Islet of Langerhans (tissue), 1 donor: ENCODE data around the gene ARHGEF38.
"Not testable (repeated sequence)": the region's sequence is repeated elsewhere in the genome, so short reads cannot be mapped to it uniquely, and the experiment has no call there.

ENCODE experiments used
- FAIRE-seq: peaks from one replicate; lab custom pipeline; 2011; peaks lifted over from hg19 to GRCh38; lab: Jason Lieb, UNC

The ARHGEF38 gene

DNA sequence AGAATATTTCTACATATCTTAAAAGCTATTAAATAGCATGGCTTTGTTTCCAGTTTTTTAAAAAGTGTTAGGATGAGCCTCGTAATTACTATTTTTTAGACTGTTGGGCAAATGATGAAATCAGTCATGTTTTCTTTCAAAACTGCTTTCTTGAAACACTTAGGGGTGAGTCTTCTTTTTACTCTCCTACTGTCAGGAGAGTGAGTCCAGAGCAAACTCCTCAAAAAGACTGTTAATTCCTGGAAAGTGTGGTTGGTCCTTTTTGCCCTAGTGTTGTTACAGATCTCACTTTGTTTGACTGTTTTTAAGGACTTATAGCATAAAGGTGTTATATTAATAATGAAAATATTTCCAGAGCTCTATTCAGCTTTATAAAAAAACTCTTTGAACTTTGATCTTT is 162.5 kb downstream of the ARHGEF38 start:
- FAIRE-seq, result no peak

DNA sequence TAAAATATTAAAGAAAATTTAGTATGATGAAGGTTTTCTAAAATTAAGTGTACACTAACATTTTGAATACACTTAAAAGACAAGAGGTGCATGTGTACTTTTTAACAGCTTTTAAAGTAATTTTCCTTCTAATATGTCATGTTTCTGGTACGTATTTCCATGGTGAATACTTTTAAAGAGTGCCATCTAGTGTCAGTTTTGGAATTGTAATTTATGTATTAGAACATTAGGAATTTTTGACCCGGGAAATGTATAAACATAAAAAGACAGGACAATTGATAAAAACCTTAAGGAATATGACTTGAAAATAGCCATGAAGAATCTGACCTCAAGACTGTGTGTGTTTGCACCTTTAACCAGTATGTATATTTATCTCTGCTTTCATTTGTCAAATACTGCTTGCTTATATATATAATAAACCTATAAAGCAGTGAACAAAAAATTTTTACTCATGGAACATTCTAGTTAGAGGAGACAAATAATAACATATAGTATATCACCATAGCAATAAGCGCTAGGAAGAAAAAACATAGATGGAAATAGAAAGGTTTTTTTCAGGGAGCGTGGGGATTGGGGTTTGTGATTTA is 163.4 kb downstream of the ARHGEF38 start:
- FAIRE-seq, result peak; percentile 99

DNA sequence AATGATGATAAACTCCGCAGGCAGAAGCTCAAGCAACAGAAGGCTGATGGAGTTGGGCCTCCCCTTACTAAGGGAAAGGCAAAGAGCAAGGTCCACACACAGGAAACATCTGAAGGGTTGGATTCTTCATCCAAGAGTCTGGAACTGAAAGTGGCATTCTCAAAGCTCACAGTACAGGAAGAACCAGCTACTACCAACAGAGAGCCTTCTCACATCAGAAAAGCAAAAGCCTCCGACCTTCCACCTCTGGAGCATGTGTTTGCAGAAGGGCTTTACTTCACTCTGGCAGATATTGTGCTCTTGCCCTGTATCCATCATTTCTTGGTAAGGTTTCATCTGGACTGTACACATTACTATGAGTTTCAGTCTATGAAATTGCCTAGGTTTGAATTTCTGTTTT is 166.8 kb downstream of the ARHGEF38 start:
- FAIRE-seq, result no peak

DNA sequence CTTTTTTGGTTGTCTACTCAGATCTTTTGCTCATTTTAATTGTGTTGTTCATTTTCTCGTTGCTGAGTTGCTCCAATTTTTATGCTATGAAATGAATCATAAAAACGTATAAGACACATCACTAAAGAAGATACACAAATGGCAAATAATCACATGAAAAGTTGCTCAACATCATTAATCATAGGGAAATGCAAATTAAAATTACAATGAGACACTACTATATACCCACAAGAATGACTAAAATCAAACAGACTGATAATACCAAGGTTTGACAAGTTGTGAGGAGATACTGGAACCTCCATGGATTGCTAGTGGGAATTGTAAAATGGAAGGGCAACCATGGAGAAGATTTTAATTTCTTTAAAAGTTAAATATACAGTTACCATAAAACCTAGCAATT is 173.2 kb downstream of the ARHGEF38 start:
- FAIRE-seq, result no peak

DNA sequence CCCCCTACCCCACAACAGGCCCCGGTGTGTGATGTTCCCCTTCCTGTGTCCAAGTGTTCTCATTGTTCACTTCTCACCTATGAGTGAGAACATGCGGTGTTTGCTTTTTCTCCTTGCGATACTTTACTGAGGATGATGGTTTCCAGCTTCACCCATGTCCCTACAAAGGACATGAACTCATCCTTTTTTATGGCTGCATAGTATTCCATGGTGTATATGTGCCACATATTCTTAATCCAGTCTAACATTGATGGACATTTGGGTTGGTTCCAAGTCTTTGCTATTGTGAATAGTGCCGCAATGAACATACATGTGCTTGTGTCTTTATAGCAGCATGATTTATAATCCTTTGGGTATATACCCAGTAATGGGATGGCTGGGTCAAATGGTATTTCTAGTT is 177.5 kb downstream of the ARHGEF38 start:
- not testable (repeated sequence) for FAIRE-seq
